A673 (cell line): ENCODE data around the gene BAHD1. TPM values are rescaled to one million over a fixed set of nuclear protein-coding genes. Genes with fewer than 3 reads are reported as not detected.

Source experiments
- BruUV-seq: library from RNA; stranded (reverse); fragments of 400-500 nt; replicated peaks from 2 replicates; lab custom pipeline; 2021; lab: Mats Ljungman, UMichigan
- CTCF ChIA-PET: fragments of 300-600 bp; sonication (Branson Sonifier 250); formaldehyde crosslinking; loops from one replicate; lab custom pipeline; 2022; ENCODE audit warnings: antibody characterized with exemption; lab: Charles Lee
- POLR2A ChIA-PET: fragments of 300-600 bp; sonication (Branson Sonifier 250); formaldehyde crosslinking; loops from one replicate; lab custom pipeline; 2022; ENCODE audit warnings: antibody characterized with exemption; ENCODE audit not compliant: low non-redundant PET; lab: Charles Lee
- DNase-seq: peaks from one replicate; pipeline ENCODE4 v3.0.0-alpha.2; 2015; ENCODE audit warnings: low spot score
- H3K27ac ChIP-seq: fragments of 200-600 bp; sonication (generic); 2 replicates; pipeline ENCODE4 v1.5.1; 2016; ENCODE audit warnings: mixed run types, low read depth, mild to moderate bottlenecking, mixed read lengths, antibody characterized with exemption, low read length; ENCODE audit not compliant: poor library complexity, severe bottlenecking
- H3K27me3 ChIP-seq: fragments of 200-600 bp; sonication (generic); replicated peaks from 2 replicates; pipeline ENCODE4 v1.6.1; 2017; ENCODE audit warnings: mixed run types, low read depth, mild to moderate bottlenecking, mixed read lengths, antibody characterized with exemption, low read length; ENCODE audit not compliant: insufficient read depth, poor library complexity
- H3K36me3 ChIP-seq: fragments of 200-600 bp; sonication (generic); 2 replicates; pipeline ENCODE4 v1.6.1; 2016; ENCODE audit warnings: mixed run types, mild to moderate bottlenecking, mixed read lengths, antibody characterized with exemption, low read length; ENCODE audit not compliant: insufficient read depth, poor library complexity, severe bottlenecking
- H3K4me1 ChIP-seq: fragments of 200-600 bp; sonication (generic); 2 replicates; pipeline ENCODE4 v1.6.1; 2017; ENCODE audit warnings: mixed run types, mild to moderate bottlenecking, mixed read lengths, antibody characterized with exemption, low read length; ENCODE audit not compliant: insufficient read depth, poor library complexity, severe bottlenecking
- H3K4me3 ChIP-seq: fragments of 200-600 bp; sonication (generic); 2 replicates; pipeline ENCODE4 v1.5.1; 2016; ENCODE audit warnings: low read depth, mixed run types, mild to moderate bottlenecking, mixed read lengths, low read length; ENCODE audit not compliant: poor library complexity, severe bottlenecking
- H3K9me3 ChIP-seq: fragments of 200-600 bp; sonication (generic); 2 replicates; pipeline ENCODE4 v1.6.1; 2016; ENCODE audit warnings: mixed run types, low read depth, mild to moderate bottlenecking, mixed read lengths, antibody characterized with exemption, low read length; ENCODE audit not compliant: poor library complexity, severe bottlenecking
- CTCF ChIP-seq: fragments of 300-800, 200-600 bp; sonication (generic); conservative IDR thresholded peaks from 2 replicates; pipeline ENCODE4 v1.5.1; 2017; ENCODE audit warnings: low read depth, mild to moderate bottlenecking, antibody characterized with exemption, low read length, moderate library complexity, mixed read lengths
- EZH2 ChIP-seq: fragments of 200-600 bp; sonication (generic); IDR thresholded peaks from 2 replicates; pipeline ENCODE4 v1.6.1; 2017; ENCODE audit warnings: borderline replicate concordance, low read depth, mild to moderate bottlenecking, mixed read lengths, antibody characterized with exemption, low read length; ENCODE audit not compliant: poor library complexity, severe bottlenecking
- intact Hi-C: fragments of 100-400 bp; cut with micrococcal nuclease; formaldehyde crosslinking; loops from one replicate; pipeline ENCODE4 v1.10.0; 2022; ENCODE audit not compliant: unreplicated experiment
- total RNA-seq: library from RNA; stranded (reverse); gene quantifications from 2 replicates; pipeline ENCODE4 v1.2.3, GENCODE V29; 2021

BAHD1 gene
- total RNA-seq, 1 experiment from 2014 or later: 33.5 TPM

GRCh38 chr15:40427188-40427587 is 13.6 kb upstream of the BAHD1 start:
- CTCF ChIA-PET: no interaction called here
- H3K4me3 ChIP-seq: no peak overlapping the region

GRCh38 chr15:40428185-40428584 is 12.6 kb upstream of the BAHD1 start:
- TF ChIP-seq CTCF (no peak), EZH2 (no peak)
- ChIA-PET CTCF (no interaction called here), POLR2A (no interaction called here)
- intact Hi-C loops: loop anchor here (10.0 kb wide), 1 partner anchor 383 kb away; no protein-coding TSS in a partner anchor
- no peaks in the 10 kb centered on the region for H3K9me3 ChIP-seq
- no peaks in the 10 kb centered on the region for H3K27me3 ChIP-seq
- peaks cover 17% of the 10 kb centered on the region for H3K4me1 ChIP-seq
- H3K36me3 ChIP-seq: no peaks in the 10 kb centered on the region
- DNase-seq: no peak
- BruUV-seq: no TSS peak
- no peak overlapping the region for H3K4me3 ChIP-seq
- H3K27ac ChIP-seq: no peak overlapping the region

More at GRCh38 chr15:40427188-40427587, 13.6 kb upstream of the BAHD1 start:
- Histone ChIP-seq H3K27ac (no peak overlapping the region), H3K9me3 (no peaks in the 10 kb centered on the region), H3K36me3 (no peaks in the 10 kb centered on the region), H3K4me1 (peaks cover 17% of the 10 kb centered on the region), H3K27me3 (no peaks in the 10 kb centered on the region)
- DNase-seq: no peak
- POLR2A ChIA-PET: no interaction called here
- no TSS peak for BruUV-seq
- intact Hi-C loops: loop anchor here (10.0 kb wide), 1 partner anchor 382 kb away; no protein-coding TSS in a partner anchor
- no peak for TF ChIP-seq EZH2
- no peak for TF ChIP-seq CTCF

GRCh38 chr15:40429068-40429710 is 11.6 kb upstream of the BAHD1 start:
- BruUV-seq: no TSS peak
- Histone ChIP-seq H3K4me3 (no peak overlapping the region), H3K36me3 (no peaks in the 10 kb centered on the region), H3K4me1 (peaks cover 17% of the 10 kb centered on the region), H3K9me3 (no peaks in the 10 kb centered on the region), H3K27me3 (no peaks in the 10 kb centered on the region), H3K27ac (no peak overlapping the region)
- CTCF ChIA-PET: no interaction called here
- no peak for DNase-seq
- TF ChIP-seq EZH2: no peak
- no peak for TF ChIP-seq CTCF
- intact Hi-C loops: loop anchor here (10.0 kb wide), 1 partner anchor 384 kb away; no protein-coding TSS in a partner anchor
- POLR2A ChIA-PET: interaction anchor here (0.5 kb wide), 1 partner anchor 9 kb away, joined by 5 read pairs; no protein-coding TSS in a partner anchor
